Trophoblast cell (in vitro differentiated cells and primary cell): Measurements from ENCODE around the gene POMP.

Experiments
- DNase-seq, 2 donors: peaks; one replicate each; pipeline ENCODE4 v3.0.0-alpha.2; 2016
- H2AFZ ChIP-seq: 2 replicates; pipeline ENCODE4 v1.6.1; 2013; ENCODE audit warnings: low read length, moderate library complexity, mild to moderate bottlenecking; ENCODE audit not compliant: insufficient read depth, poor library complexity
- H2AK5ac ChIP-seq: 2 replicates; pipeline ENCODE4 v1.6.1; 2013; ENCODE audit warnings: mild to moderate bottlenecking, low read length
- H2BK120ac ChIP-seq: 2 replicates; pipeline ENCODE4 v1.6.1; 2013; ENCODE audit warnings: low read length, mild to moderate bottlenecking, moderate library complexity; ENCODE audit not compliant: insufficient read depth, poor library complexity
- H2BK12ac ChIP-seq: 2 replicates; pipeline ENCODE4 v1.6.1; 2013; ENCODE audit warnings: mild to moderate bottlenecking, low read length, moderate library complexity
- H2BK5ac ChIP-seq: 2 replicates; pipeline ENCODE4 v1.6.1; 2013; ENCODE audit warnings: low read length, low read depth, moderate library complexity, mild to moderate bottlenecking; ENCODE audit not compliant: poor library complexity
- H3K14ac ChIP-seq: 2 replicates; pipeline ENCODE4 v1.6.1; 2013; ENCODE audit warnings: mild to moderate bottlenecking, low read length
- H3K18ac ChIP-seq: 2 replicates; pipeline ENCODE4 v1.6.1; 2013; ENCODE audit warnings: mild to moderate bottlenecking, low read length
- H3K23ac ChIP-seq: 2 replicates; pipeline ENCODE4 v1.6.1; 2013; ENCODE audit warnings: low read length
- H3K27ac ChIP-seq: 2 replicates; pipeline ENCODE4 v1.5.1; 2013; ENCODE audit warnings: low read depth, mild to moderate bottlenecking, inconsistent platforms, low read length, moderate library complexity
- H3K27me3 ChIP-seq: 2 replicates; pipeline ENCODE4 v1.6.1; 2013; ENCODE audit warnings: inconsistent platforms, mild to moderate bottlenecking, low read length, moderate library complexity; ENCODE audit not compliant: insufficient read depth
- H3K36me3 ChIP-seq, 2 experiments: 1 replicate in 1 of 2; 2 replicates in 1 of 2; pipeline ENCODE4 v1.6.1; 2013; ENCODE audit warnings: low read length in 2 of 2, mild to moderate bottlenecking in 2 of 2, moderate library complexity in 1 of 2; ENCODE audit not compliant: insufficient read depth in 2 of 2, control insufficient read depth in 1 of 2
- H3K4ac ChIP-seq: 2 replicates; pipeline ENCODE4 v1.6.1; 2013; ENCODE audit warnings: low read depth, mild to moderate bottlenecking, low read length, moderate library complexity
- H3K4me1 ChIP-seq, 2 experiments: 1 replicate in 1 of 2; 2 replicates in 1 of 2; pipeline ENCODE4 v1.6.1; 2013; ENCODE audit warnings: low read length in 2 of 2, mild to moderate bottlenecking in 2 of 2, moderate library complexity in 1 of 2; ENCODE audit not compliant: insufficient read depth in 2 of 2, control insufficient read depth in 1 of 2
- H3K4me2 ChIP-seq: 2 replicates; pipeline ENCODE4 v1.6.1; 2013; ENCODE audit warnings: inconsistent platforms, mild to moderate bottlenecking, low read length, moderate library complexity
- H3K4me3 ChIP-seq: 2 replicates; pipeline ENCODE4 v1.5.1; 2013; ENCODE audit warnings: mild to moderate bottlenecking, low read depth, low read length, inconsistent platforms
- H3K79me1 ChIP-seq: one replicate; pipeline ENCODE4 v1.6.1; 2013; ENCODE audit warnings: low read length
- H3K79me2 ChIP-seq: 2 replicates; pipeline ENCODE4 v1.6.1; 2013; ENCODE audit warnings: low read length, mild to moderate bottlenecking; ENCODE audit not compliant: control insufficient read depth, insufficient read depth, poor library complexity
- H3K9ac ChIP-seq: 2 replicates; pipeline ENCODE4 v1.6.1; 2013; ENCODE audit warnings: mild to moderate bottlenecking, low read length
- H3K9me3 ChIP-seq: 2 replicates; pipeline ENCODE4 v1.6.1; 2013; ENCODE audit warnings: low read depth, mild to moderate bottlenecking, control low read depth, inconsistent platforms, low read length; ENCODE audit not compliant: insufficient read depth
- H4K12ac ChIP-seq: 2 replicates; pipeline ENCODE4 v1.6.1; 2013; ENCODE audit warnings: low read depth, mild to moderate bottlenecking, low read length, moderate library complexity
- H4K8ac ChIP-seq: 2 replicates; pipeline ENCODE4 v1.6.1; 2013; ENCODE audit warnings: low read depth, mild to moderate bottlenecking, low read length, moderate library complexity
- H4K91ac ChIP-seq: one replicate; pipeline ENCODE4 v1.6.1; 2013; ENCODE audit warnings: low read depth, mild to moderate bottlenecking, low read length, moderate library complexity
- WGBS: extraction: QIAGEN DNeasy Blood & Tissue Kit; methylation state at CpG from one replicate; pipeline ENCODE4 v1.1.7; 2013; ENCODE audit warnings: missing lambda C conversion rate; ENCODE audit not compliant: insufficient read length, insufficient coverage; ENCODE audit errors: extremely low coverage; 5-methylcytosine and 5-hydroxymethylcytosine counted together

The POMP gene

GRCh38 chr13:28704919-28705318 lies 46.0 kb downstream of the POMP start:
- no peak for DNase-seq
- Histone ChIP-seq H3K9ac (no peak overlapping the region), H2AFZ (no peak overlapping the region), H3K14ac (no peak overlapping the region), H3K9me3 (peaks cover 2% of the 10 kb centered on the region), H4K12ac (no peak overlapping the region), H3K79me2 (no peaks in the 10 kb centered on the region), H3K27ac (no peak overlapping the region), H3K79me1 (no peaks in the 10 kb centered on the region), H3K4ac (no peak overlapping the region), H2BK12ac (no peak overlapping the region), H3K4me1 (no peaks in the 10 kb centered on the region), H3K4me2 (no peak overlapping the region), H3K4me3 (no peak overlapping the region), H2BK5ac (no peak overlapping the region), H4K8ac (no peak overlapping the region), H2BK120ac (no peak overlapping the region), H3K18ac (no peak overlapping the region), H2AK5ac (no peak overlapping the region), H3K27me3 (no peaks in the 10 kb centered on the region), H3K36me3 (no peaks in the 10 kb centered on the region), H3K23ac (no peak overlapping the region), H4K91ac (no peak overlapping the region)

GRCh38 chr13:28705461-28706083 lies 46.6 kb downstream of the POMP start:
- WGBS, result no CpG with 5 or more reads among the region's 5 CpGs
- H3K4ac ChIP-seq, result no peak overlapping the region

GRCh38 chr13:28707629-28708427 lies 48.9 kb downstream of the POMP start:
- H3K18ac ChIP-seq, result no peak overlapping the region
- H3K23ac ChIP-seq, result no peak overlapping the region
- H4K12ac ChIP-seq, result no peak overlapping the region
- H3K4me1 ChIP-seq, result no peaks in the 10 kb centered on the region
- no peak overlapping the region for H3K9ac ChIP-seq
- no peak overlapping the region for H3K4me3 ChIP-seq
- peaks cover 5% of the 10 kb centered on the region for H3K9me3 ChIP-seq
- H2BK5ac ChIP-seq, result no peak overlapping the region
- no peak overlapping the region for H3K4me2 ChIP-seq
- no peak overlapping the region for H3K4ac ChIP-seq
- no peak overlapping the region for H2AK5ac ChIP-seq
- H3K79me2 ChIP-seq, result no peaks in the 10 kb centered on the region
- H4K91ac ChIP-seq, result no peak overlapping the region
- DNase-seq, result peak in 1 of 2 donors; percentile 38
- WGBS, result no CpG with 5 or more reads among the region's 5 CpGs
- no peaks in the 10 kb centered on the region for H3K27me3 ChIP-seq
- no peaks in the 10 kb centered on the region for H3K79me1 ChIP-seq
- H3K36me3 ChIP-seq, result no peaks in the 10 kb centered on the region
- no peak overlapping the region for H2BK12ac ChIP-seq
- no peak overlapping the region for H2BK120ac ChIP-seq
- H4K8ac ChIP-seq, result no peak overlapping the region
- no peak overlapping the region for H3K27ac ChIP-seq
- H2AFZ ChIP-seq, result no peak overlapping the region
- no peak overlapping the region for H3K14ac ChIP-seq

More at GRCh38 chr13:28705461-28706083, 46.6 kb downstream of the POMP start:
- no peak overlapping the region for H3K18ac ChIP-seq
- H3K27me3 ChIP-seq, result no peaks in the 10 kb centered on the region
- H4K12ac ChIP-seq, result no peak overlapping the region
- H4K91ac ChIP-seq, result no peak overlapping the region
- H3K4me1 ChIP-seq, result no peaks in the 10 kb centered on the region
- H3K36me3 ChIP-seq, result no peaks in the 10 kb centered on the region
- H3K14ac ChIP-seq, result no peak overlapping the region
- H3K9ac ChIP-seq, result no peak overlapping the region
- DNase-seq, result no peak
- peaks cover 5% of the 10 kb centered on the region for H3K9me3 ChIP-seq
- no peak overlapping the region for H3K23ac ChIP-seq
- H2BK120ac ChIP-seq, result no peak overlapping the region
- H2AFZ ChIP-seq, result no peak overlapping the region
- no peak overlapping the region for H3K4me3 ChIP-seq
- no peak overlapping the region for H2BK12ac ChIP-seq
- no peak overlapping the region for H2AK5ac ChIP-seq
- no peak overlapping the region for H4K8ac ChIP-seq
- H3K79me2 ChIP-seq, result no peaks in the 10 kb centered on the region
- H2BK5ac ChIP-seq, result no peak overlapping the region
- H3K79me1 ChIP-seq, result no peaks in the 10 kb centered on the region
- no peak overlapping the region for H3K4me2 ChIP-seq
- H3K27ac ChIP-seq, result no peak overlapping the region

- H3K4ac ChIP-seq, result no peak overlapping the region
- H3K9ac ChIP-seq, result no peak overlapping the region
- no peaks in the 10 kb centered on the region for H3K79me1 ChIP-seq
- H2BK120ac ChIP-seq, result no peak overlapping the region
- H3K23ac ChIP-seq, result no peak overlapping the region
- no peak overlapping the region for H3K18ac ChIP-seq
- no peak overlapping the region for H4K91ac ChIP-seq
- H2AK5ac ChIP-seq, result peak overlapping the region; percentile 45
- no peak overlapping the region for H2AFZ ChIP-seq
- no peaks in the 10 kb centered on the region for H3K36me3 ChIP-seq
- H4K8ac ChIP-seq, result peak overlapping the region; percentile 23
- H3K27ac ChIP-seq, result no peak overlapping the region
- no peak overlapping the region for H2BK5ac ChIP-seq
- H3K14ac ChIP-seq, result no peak overlapping the region
- no peaks in the 10 kb centered on the region for H3K79me2 ChIP-seq
- WGBS, result no CpG with 5 or more reads among the region's 4 CpGs
- DNase-seq, result no peak
- H3K9me3 ChIP-seq, result peaks cover 3% of the 10 kb centered on the region
- no peaks in the 10 kb centered on the region for H3K27me3 ChIP-seq
- H2BK12ac ChIP-seq, result peak overlapping the region; percentile 20
- H3K4me2 ChIP-seq, result no peak overlapping the region
- no peaks in the 10 kb centered on the region for H3K4me1 ChIP-seq
- no peak overlapping the region for H3K4me3 ChIP-seq
- H4K12ac ChIP-seq, result peak overlapping the region; percentile 60
Measured at GRCh38 chr13:28710161-28710560, 51.2 kb downstream of the POMP start.
